GM15510 (cell line): ENCODE data around the gene STIM2.

ENCODE experiments used
- POLR2A ChIP-seq: IDR thresholded peaks from 3 replicates; pipeline ENCODE4 v1.6.1; 2011; ENCODE audit warnings: borderline replicate concordance; ENCODE audit not compliant: insufficient read length; ENCODE audit errors: extremely low read depth

The STIM2 gene

GRCh38 chr4:26907731-26908599, 47.3 kb downstream of the STIM2 start:
- no peak for TF ChIP-seq POLR2A

- no peak for TF ChIP-seq POLR2A
These were observed 48.7 kb downstream of the STIM2 start for GRCh38 chr4:26909369-26909768.

GRCh38 chr4:26911254-26911653, 50.6 kb downstream of the STIM2 start:
- TF ChIP-seq POLR2A = no peak

- TF ChIP-seq POLR2A = no peak
These were observed 51.4 kb downstream of the STIM2 start for GRCh38 chr4:26912069-26912468.

GRCh38 chr4:26912810-26913209, 52.2 kb downstream of the STIM2 start:
- TF ChIP-seq POLR2A = no peak

GRCh38 chr4:26916195-26916594, 55.6 kb downstream of the STIM2 start:
- TF ChIP-seq POLR2A = no peak

GRCh38 chr4:26930964-26931363, 70.3 kb downstream of the STIM2 start:
- no peak for TF ChIP-seq POLR2A

- TF ChIP-seq POLR2A = no peak
These were observed 70.8 kb downstream of the STIM2 start for GRCh38 chr4:26931451-26931850.

GRCh38 chr4:26931966-26932365, 71.3 kb downstream of the STIM2 start:
- no peak for TF ChIP-seq POLR2A

- TF ChIP-seq POLR2A = no peak
These were observed 74.8 kb downstream of the STIM2 start for GRCh38 chr4:26935397-26935796.

GRCh38 chr4:26936284-26937065, 75.8 kb downstream of the STIM2 start:
- no peak for TF ChIP-seq POLR2A

GRCh38 chr4:26937139-26937538, 76.5 kb downstream of the STIM2 start:
- TF ChIP-seq POLR2A = no peak

- TF ChIP-seq POLR2A = no peak
These were observed 76.9 kb downstream of the STIM2 start for GRCh38 chr4:26937567-26937966.

- TF ChIP-seq POLR2A = no peak
These were observed 77.9 kb downstream of the STIM2 start for GRCh38 chr4:26938516-26938915.

- no peak for TF ChIP-seq POLR2A
These were observed 81.3 kb downstream of the STIM2 start for GRCh38 chr4:26941951-26942350.

GRCh38 chr4:26942871-26943270, 82.2 kb downstream of the STIM2 start:
- TF ChIP-seq POLR2A = no peak
